ENCODE data around the gene CDC42BPA. TPM values are rescaled to one million over a fixed set of nuclear protein-coding genes. Genes with fewer than 3 reads are reported as not detected.

The CDC42BPA gene
- total RNA-seq, 2 experiments from 2014 or later, result 1.8 to 2.1 TPM

GRCh38 chr1:227317523-227318015, 723 bp downstream of the CDC42BPA start:
- Mint-ChIP-seq H3K4me3 (peak overlapping the region; percentile 77), H3K4me1 (ENCODE audit: low read depth) (peaks cover 2% of the 10 kb centered on the region), H3K36me3 (ENCODE audit: low read depth) (no peaks in the 10 kb centered on the region), H3K27me3 (peaks cover 52% of the 10 kb centered on the region), H3K9me3 (no peaks in the 10 kb centered on the region), H3K27ac (no peak overlapping the region)
- CTCF ChIA-PET, result no interaction called here
- POLR2A ChIA-PET, result no interaction called here
- TF ChIP-seq, protein P1, sequence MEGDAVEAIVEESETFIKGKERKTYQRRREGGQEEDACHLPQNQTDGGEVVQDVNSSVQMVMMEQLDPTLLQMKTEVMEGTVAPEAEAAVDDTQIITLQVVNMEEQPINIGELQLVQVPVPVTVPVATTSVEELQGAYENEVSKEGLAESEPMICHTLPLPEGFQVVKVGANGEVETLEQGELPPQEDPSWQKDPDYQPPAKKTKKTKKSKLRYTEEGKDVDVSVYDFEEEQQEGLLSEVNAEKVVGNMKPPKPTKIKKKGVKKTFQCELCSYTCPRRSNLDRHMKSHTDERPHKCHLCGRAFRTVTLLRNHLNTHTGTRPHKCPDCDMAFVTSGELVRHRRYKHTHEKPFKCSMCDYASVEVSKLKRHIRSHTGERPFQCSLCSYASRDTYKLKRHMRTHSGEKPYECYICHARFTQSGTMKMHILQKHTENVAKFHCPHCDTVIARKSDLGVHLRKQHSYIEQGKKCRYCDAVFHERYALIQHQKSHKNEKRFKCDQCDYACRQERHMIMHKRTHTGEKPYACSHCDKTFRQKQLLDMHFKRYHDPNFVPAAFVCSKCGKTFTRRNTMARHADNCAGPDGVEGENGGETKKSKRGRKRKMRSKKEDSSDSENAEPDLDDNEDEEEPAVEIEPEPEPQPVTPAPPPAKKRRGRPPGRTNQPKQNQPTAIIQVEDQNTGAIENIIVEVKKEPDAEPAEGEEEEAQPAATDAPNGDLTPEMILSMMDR (IDR thresholded peaks at IDR 0.05), result no peak
- no peak for ATAC-seq
- DNase-seq, result peak; percentile 3
- intact Hi-C loops (cut with micrococcal nuclease), result no loop called here

GRCh38 chr1:227317011-227317451, 1.3 kb downstream of the CDC42BPA start:
- H3K4me3 Mint-ChIP-seq, result peak overlapping the region; percentile 29
- DNase-seq, result no peak
- TF ChIP-seq, protein P1 (IDR thresholded peaks at IDR 0.05), result no peak
- no peaks in the 10 kb centered on the region for H3K9me3 Mint-ChIP-seq
- H3K4me1 Mint-ChIP-seq (ENCODE audit: low read depth), result peaks cover 2% of the 10 kb centered on the region
- ChIA-PET POLR2A (no interaction called here), CTCF (no interaction called here)
- ATAC-seq, result no peak
- intact Hi-C loops (cut with micrococcal nuclease), result no loop called here
- H3K36me3 Mint-ChIP-seq (ENCODE audit: low read depth), result no peaks in the 10 kb centered on the region
- H3K27me3 Mint-ChIP-seq, result peaks cover 55% of the 10 kb centered on the region
- no peak overlapping the region for H3K27ac Mint-ChIP-seq

- TF ChIP-seq, protein P1 (IDR thresholded peaks at IDR 0.05), result no peak
- Mint-ChIP-seq H3K9me3 (no peaks in the 10 kb centered on the region), H3K27me3 (peaks cover 55% of the 10 kb centered on the region), H3K36me3 (ENCODE audit: low read depth) (no peaks in the 10 kb centered on the region), H3K4me3 (peak overlapping the region; percentile 29), H3K27ac (no peak overlapping the region), H3K4me1 (ENCODE audit: low read depth) (peaks cover 2% of the 10 kb centered on the region)
- DNase-seq (no peak), ATAC-seq (no peak)
- intact Hi-C loops (cut with micrococcal nuclease), result no loop called here
- ChIA-PET CTCF (no interaction called here), POLR2A (interaction anchor here (0.6 kb wide), 1 partner anchor 900 kb away, joined by 3 read pairs; no protein-coding TSS in a partner anchor)
These were observed 1.8 kb downstream of the CDC42BPA start for GRCh38 chr1:227316456-227316855.

- no peaks in the 10 kb centered on the region for H3K9me3 Mint-ChIP-seq
- TF ChIP-seq, protein P1 (IDR thresholded peaks at IDR 0.05), result no peak
- H3K4me3 Mint-ChIP-seq, result no peak overlapping the region
- no peaks in the 10 kb centered on the region for H3K36me3 Mint-ChIP-seq (ENCODE audit: low read depth)
- POLR2A ChIA-PET, result interaction anchor here (0.6 kb wide), 1 partner anchor 901 kb away, joined by 3 read pairs; no protein-coding TSS in a partner anchor
- no peak for ATAC-seq
- no peak overlapping the region for H3K27ac Mint-ChIP-seq
- intact Hi-C loops (cut with micrococcal nuclease), result no loop called here
- CTCF ChIA-PET, result interaction anchor here (0.7 kb wide), 1 partner anchor 77 kb away, joined by 3 read pairs; no protein-coding TSS in a partner anchor
- H3K27me3 Mint-ChIP-seq, result peaks cover 50% of the 10 kb centered on the region
- peaks cover 2% of the 10 kb centered on the region for H3K4me1 Mint-ChIP-seq (ENCODE audit: low read depth)
- no peak for DNase-seq
These were observed 2.5 kb downstream of the CDC42BPA start for GRCh38 chr1:227315629-227316346.

All from activated CD8-positive, alpha-beta T cell treated with anti-CD3 and anti-CD28 coated beads for 36 hours (primary cell).